SK-N-SH (cell line): Measurements from ENCODE around the gene GPANK1.

ENCODE experiments used
- RCOR1 ChIP-seq: fragments of 150-350 bp; IDR thresholded peaks from 2 replicates; pipeline ENCODE4 v1.6.1; 2017; ENCODE audit warnings: antibody characterized with exemption, low read length
- TF ChIP-seq, protein P1 (sequence below): IDR thresholded peaks from 2 replicates; pipeline ENCODE4 v1.4.0; 2012; ENCODE audit warnings: low read depth

DNA sequence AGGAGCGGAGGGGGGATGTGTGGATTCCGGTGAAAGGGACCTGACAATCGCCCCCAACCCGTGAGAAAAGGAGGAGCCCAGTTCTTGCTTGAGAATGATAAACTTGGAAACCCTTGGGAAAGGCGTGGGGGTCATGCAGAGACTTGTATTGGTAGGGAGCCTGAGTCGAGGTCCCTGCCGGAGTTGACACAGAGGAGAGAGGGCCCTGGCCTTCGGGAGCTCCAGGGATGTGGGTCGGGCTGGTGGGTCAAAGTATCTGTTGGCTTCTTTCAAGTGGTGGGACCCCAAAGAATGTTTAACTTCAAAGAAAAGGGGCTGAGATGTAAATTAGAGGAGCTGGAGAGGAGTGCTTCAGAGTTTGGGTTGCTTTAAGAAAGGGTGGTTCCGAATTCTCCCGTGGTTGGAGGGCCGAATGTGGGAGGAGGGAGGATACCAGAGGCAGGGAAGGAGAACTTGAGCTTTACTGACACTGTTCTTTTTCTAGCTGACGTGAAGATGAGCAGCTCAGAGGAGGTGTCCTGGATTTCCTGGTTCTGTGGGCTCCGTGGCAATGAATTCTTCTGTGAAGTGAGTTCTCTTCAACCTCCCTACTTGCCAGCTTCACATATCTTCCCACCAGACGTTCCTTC lies 1.7 kb upstream of the GPANK1 start:
- TF ChIP-seq RCOR1: no peak
- TF ChIP-seq, protein P1, sequence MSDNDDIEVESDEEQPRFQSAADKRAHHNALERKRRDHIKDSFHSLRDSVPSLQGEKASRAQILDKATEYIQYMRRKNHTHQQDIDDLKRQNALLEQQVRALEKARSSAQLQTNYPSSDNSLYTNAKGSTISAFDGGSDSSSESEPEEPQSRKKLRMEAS: no peak
